NT2/D1 (cell line): Measurements from ENCODE around the gene CNIH2.
A peak's percentile ranks its signal among the peaks of the same experiment; 100 is the strongest.

Source experiments
- DNase-seq: peaks from one replicate; pipeline ENCODE4 v3.0.0-alpha.2; 2011; ENCODE audit warnings: low read depth, low spot score
- H3K27me3 ChIP-seq: 2 replicates; pipeline ENCODE4 v1.6.0; 2011; ENCODE audit warnings: mild to moderate bottlenecking; ENCODE audit not compliant: insufficient read length, insufficient read depth
- H3K36me3 ChIP-seq: 2 replicates; pipeline ENCODE4 v1.6.1; 2011; ENCODE audit warnings: mild to moderate bottlenecking, low read length, mixed read lengths; ENCODE audit not compliant: insufficient read depth, insufficient read length
- H3K4me1 ChIP-seq: 2 replicates; pipeline ENCODE4 v1.5.1; 2011; ENCODE audit not compliant: insufficient read depth, insufficient read length
- H3K4me3 ChIP-seq: 2 replicates; pipeline ENCODE4 v1.5.1; 2011; ENCODE audit warnings: low read depth; ENCODE audit not compliant: insufficient read length
- H3K9ac ChIP-seq: 2 replicates; pipeline ENCODE4 v1.6.0; 2011; ENCODE audit warnings: low read depth; ENCODE audit not compliant: insufficient read length
- H3K9me3 ChIP-seq: 2 replicates; pipeline ENCODE4 v1.5.1; 2011; ENCODE audit warnings: mild to moderate bottlenecking, low read length; ENCODE audit not compliant: insufficient read depth
- SUZ12 ChIP-seq: IDR thresholded peaks from 2 replicates; pipeline ENCODE4 v1.6.1; 2011; ENCODE audit not compliant: insufficient read length, insufficient read depth; ENCODE audit errors: extremely low read depth
- YY1 ChIP-seq: IDR thresholded peaks from 2 replicates; pipeline ENCODE4 v1.6.1; 2011; ENCODE audit not compliant: insufficient read length, insufficient read depth
- ZNF274 ChIP-seq: IDR thresholded peaks from 2 replicates; pipeline ENCODE4 v1.6.1; 2011; ENCODE audit warnings: mild to moderate bottlenecking, low read depth, low read length

The CNIH2 gene

DNA sequence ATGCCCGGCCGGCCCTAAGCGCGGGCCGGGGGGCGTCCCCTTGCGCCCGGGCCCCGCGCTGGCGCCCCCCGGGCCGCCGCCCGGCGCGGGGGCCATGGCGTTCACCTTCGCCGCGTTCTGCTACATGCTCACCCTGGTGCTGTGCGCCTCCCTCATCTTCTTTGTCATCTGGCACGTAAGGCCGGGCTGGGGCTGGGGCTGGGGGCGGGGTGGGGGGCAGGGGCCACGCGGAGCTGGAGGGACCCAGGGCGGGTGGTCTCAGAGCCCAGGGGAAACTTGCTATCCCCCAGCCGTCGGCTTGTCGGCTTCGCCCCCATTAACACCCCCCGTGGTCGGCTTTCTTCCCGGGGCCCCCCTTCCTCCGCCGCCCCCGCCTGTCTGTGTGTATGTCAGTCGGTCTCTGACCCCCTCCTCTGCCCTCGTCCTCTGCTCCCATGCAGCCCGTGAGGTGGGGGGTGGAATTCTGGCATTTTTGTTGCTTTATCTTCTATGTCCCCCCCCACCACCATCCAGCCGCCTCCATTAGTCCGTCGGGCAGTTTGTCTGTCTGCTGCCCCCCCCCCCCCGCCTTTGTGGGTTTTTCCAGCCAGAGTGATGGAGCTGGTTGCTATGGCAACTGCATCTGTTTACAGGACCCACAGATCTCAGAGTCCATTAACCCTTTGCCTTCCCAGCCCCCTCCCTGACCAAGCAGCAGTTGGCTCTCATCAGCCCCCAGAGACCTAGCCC lies 552 bp downstream of the CNIH2 start:
- Histone ChIP-seq H3K4me3 (peak overlapping the region; percentile 46), H3K27me3 (no peaks in the 10 kb centered on the region), H3K9me3 (no peaks in the 10 kb centered on the region), H3K9ac (peak overlapping the region; percentile 67), H3K4me1 (peaks cover 26% of the 10 kb centered on the region), H3K36me3 (peaks cover 39% of the 10 kb centered on the region)
- no peak for DNase-seq
- TF ChIP-seq SUZ12 = no peak
- TF ChIP-seq ZNF274 = no peak
- TF ChIP-seq YY1 = no peak

DNA sequence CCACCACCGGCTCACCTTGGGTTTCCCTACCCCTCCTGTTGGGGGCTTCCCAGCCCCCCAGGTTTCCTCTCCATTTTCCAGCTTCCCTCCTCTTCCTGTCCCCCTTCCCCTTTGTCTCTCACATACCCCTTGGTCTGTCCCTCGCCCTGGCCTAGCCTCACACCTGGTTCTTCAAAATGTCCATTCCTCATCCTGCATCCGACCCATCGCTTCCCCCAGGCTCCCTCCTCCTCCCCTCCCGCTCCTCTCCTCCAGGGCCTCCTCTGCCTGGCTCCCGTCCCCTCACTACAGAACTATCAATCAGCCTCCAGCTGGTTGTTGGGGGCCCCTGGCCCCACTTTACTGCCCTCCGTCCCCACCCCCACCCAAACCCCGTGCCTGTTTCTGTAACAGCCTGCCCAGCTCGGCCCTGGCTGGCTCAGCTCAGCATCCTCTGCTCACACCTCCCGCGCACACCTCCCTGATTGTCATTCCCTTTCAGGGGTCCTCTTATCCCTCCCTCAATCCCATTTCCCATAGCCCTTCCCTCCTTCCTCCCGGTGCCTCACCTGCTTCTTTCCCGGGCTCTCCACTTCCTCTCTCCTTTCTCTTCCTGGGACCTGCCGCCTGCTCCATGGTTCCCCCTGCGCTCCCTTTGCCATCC lies 1.2 kb downstream of the CNIH2 start:
- DNase-seq = no peak
- Histone ChIP-seq H3K4me3 (peak overlapping the region; percentile 8), H3K9ac (peak overlapping the region; percentile 21), H3K36me3 (peaks cover 36% of the 10 kb centered on the region), H3K9me3 (no peaks in the 10 kb centered on the region), H3K4me1 (peaks cover 27% of the 10 kb centered on the region), H3K27me3 (no peaks in the 10 kb centered on the region)
- no peak for TF ChIP-seq ZNF274
- no peak for TF ChIP-seq YY1
- no peak for TF ChIP-seq SUZ12

DNA sequence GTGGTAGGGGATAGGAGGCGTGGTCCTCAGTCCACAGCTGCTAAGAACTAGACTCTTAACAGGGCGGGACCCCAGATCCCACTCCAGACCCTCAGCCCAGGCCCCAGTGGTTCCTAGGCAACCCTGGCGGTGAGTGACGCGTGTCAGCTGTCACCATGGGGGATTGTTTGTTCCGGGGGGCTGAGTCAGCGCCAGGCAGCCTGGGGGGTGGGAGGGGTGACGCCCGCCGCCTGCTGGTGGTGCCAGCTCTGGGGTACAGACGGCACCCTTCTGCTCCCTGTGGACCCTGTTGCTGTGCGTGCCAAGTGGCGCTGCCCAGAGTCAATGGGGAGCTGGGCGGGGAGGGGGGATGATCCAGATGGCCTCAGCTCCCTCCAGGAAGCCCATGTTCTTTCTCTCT lies 2.5 kb downstream of the CNIH2 start:
- DNase-seq = no peak
- Histone ChIP-seq H3K4me3 (no peak overlapping the region), H3K9me3 (no peaks in the 10 kb centered on the region), H3K27me3 (no peaks in the 10 kb centered on the region), H3K4me1 (peaks cover 27% of the 10 kb centered on the region), H3K36me3 (peaks cover 38% of the 10 kb centered on the region), H3K9ac (no peak overlapping the region)
- TF ChIP-seq ZNF274 (no peak), YY1 (no peak), SUZ12 (no peak)

DNA sequence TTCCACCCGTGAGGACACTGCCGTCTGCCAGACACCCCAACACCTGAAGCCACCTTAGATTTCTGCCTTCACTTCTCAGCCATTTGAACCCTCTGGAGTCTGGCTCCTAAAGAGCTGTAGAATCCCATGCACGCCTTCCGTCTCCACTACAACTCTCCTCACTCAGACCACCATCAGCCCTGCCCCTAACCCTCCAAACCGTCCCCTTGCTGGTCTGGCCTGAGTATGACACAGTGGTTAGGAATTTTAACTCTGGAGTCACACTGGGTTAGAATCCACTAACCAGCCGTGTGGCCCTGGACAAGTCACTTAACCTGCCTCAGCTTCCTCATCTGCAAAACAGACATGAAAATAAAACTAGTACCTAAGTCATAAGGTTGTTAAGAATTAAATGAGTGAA lies 3.0 kb downstream of the CNIH2 start:
- H3K9ac ChIP-seq = peak overlapping the region; percentile 17
- H3K9me3 ChIP-seq = no peaks in the 10 kb centered on the region
- H3K36me3 ChIP-seq = peaks cover 38% of the 10 kb centered on the region
- no peaks in the 10 kb centered on the region for H3K27me3 ChIP-seq
- H3K4me1 ChIP-seq = peaks cover 27% of the 10 kb centered on the region
- no peak for TF ChIP-seq SUZ12
- TF ChIP-seq YY1 = no peak
- no peak for TF ChIP-seq ZNF274
- DNase-seq = no peak
- H3K4me3 ChIP-seq = no peak overlapping the region

DNA sequence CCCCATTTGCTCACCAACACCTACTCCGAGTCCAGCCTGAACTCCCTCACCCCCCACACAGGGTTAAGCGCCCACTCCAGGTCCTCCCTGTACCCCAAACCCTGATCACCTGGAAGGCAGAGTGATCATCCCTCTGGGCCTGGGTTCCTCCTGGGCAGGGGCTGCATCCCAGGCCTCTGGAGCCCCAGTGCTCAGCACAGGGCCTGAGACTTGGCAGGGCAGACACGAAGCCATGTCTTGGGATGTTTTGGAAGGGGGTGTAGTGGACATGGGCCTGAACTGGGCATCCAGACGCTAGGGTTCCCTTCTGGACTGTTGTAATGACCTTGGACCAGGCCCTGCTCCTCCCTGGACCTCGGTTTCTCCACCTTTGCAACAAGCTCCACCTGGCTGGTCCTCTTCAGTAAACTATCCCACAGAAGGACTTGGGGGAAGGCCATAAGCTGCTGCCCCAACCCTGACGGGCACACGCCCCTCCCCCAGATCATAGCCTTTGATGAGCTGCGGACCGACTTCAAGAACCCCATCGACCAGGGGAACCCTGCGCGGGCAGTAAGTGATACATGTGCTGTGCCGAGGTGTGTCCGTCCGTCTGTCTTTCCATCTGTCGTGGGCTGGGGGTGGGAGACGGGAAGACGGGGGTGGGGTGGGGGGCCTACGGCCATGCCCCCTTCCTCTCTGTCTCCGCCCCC lies 3.9 kb downstream of the CNIH2 start:
- H3K4me1 ChIP-seq = peaks cover 27% of the 10 kb centered on the region
- no peak for TF ChIP-seq SUZ12
- no peak for TF ChIP-seq ZNF274
- no peak for TF ChIP-seq YY1
- no peak overlapping the region for H3K4me3 ChIP-seq
- no peaks in the 10 kb centered on the region for H3K9me3 ChIP-seq
- DNase-seq = no peak
- peaks cover 40% of the 10 kb centered on the region for H3K36me3 ChIP-seq
- H3K27me3 ChIP-seq = no peaks in the 10 kb centered on the region
- H3K9ac ChIP-seq = no peak overlapping the region

DNA sequence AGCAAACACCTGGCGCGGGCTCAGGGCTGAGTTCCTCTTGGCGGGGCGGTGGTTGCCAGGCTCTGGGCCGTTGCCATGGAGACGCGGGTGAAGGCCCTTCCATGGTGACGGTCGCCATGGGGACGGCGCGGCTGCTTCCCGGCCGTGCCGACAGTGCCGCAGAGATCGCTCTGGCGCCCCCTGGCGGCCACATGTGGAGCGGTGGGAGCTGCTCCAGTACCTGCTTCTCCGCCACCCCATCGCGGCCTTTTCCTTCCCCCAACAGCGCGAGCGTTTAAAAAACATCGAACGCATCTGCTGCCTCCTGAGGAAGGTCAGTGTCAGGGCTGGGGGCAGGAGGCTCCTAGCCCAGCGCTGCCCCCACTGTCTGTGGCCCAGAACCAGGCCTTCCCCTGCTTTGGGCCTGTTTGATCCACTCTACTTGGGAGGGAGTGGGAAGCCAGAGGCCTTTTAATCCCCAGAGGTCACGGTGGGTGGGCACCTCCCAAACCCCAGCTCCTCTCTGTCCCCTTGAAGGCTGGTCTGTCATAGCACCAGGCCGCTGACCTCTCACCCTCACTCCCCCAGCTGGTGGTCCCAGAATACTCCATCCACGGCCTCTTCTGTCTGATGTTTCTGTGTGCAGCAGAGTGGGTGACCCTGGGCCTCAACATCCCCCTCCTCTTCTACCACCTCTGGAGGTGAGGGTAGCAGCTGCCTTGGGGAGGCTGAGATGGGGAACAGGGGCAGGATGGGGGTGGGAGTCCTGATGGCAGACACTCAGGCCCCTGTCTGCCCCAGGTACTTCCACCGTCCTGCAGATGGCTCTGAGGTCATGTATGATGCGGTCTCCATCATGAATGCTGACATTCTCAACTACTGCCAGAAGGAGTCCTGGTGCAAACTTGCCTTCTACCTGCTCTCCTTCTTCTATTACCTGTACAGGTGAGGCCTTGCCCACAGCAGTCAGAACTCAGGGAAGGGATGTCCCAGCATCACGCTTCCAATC lies 4.8 kb downstream of the CNIH2 start:
- DNase-seq = peak; percentile 99
- H3K27me3 ChIP-seq = no peaks in the 10 kb centered on the region
- H3K4me1 ChIP-seq = peaks cover 29% of the 10 kb centered on the region
- peak overlapping the region; percentile 47 for H3K9ac ChIP-seq
- H3K9me3 ChIP-seq = no peaks in the 10 kb centered on the region
- H3K4me3 ChIP-seq = no peak overlapping the region
- H3K36me3 ChIP-seq = peaks cover 47% of the 10 kb centered on the region
- TF ChIP-seq SUZ12 (no peak), ZNF274 (no peak), YY1 (no peak)

DNA sequence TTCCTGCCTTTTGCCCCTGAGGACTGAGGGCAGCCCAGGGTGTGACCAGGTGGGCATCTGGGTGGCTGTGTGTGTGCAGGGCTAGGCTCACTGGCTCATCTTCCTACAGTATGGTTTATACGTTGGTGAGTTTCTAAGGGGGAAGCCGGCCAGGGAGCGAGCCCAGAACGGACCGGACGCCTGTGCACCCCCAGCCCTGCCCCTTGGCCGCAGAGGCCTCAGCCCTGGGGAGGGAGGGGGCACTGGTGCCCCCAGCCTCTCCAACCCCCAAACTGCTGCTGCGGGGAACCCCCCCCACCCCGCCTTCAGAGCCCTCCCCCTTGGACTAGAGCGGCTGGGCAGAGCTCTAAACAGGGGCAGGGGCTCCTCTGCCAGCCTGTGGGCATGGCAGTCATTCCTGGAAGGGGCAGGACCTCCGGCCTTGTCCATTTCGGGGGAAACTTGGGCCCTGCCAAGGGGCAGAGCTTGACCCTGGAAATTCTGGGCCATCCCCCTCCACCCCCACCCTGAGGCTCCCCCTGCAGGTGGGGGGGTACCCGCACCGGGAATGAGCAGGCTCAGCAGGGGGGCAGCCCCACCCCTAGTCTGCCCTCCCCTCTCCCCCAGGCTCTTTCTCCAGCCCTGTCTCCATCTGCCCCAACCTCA lies 5.6 kb downstream of the CNIH2 start:
- H3K4me1 ChIP-seq = peaks cover 34% of the 10 kb centered on the region
- DNase-seq = no peak
- H3K36me3 ChIP-seq = peaks cover 50% of the 10 kb centered on the region
- H3K4me3 ChIP-seq = no peak overlapping the region
- no peak overlapping the region for H3K9ac ChIP-seq
- no peaks in the 10 kb centered on the region for H3K9me3 ChIP-seq
- no peaks in the 10 kb centered on the region for H3K27me3 ChIP-seq
- TF ChIP-seq YY1 (no peak), ZNF274 (no peak), SUZ12 (no peak)
